Esophagus muscularis mucosa (tissue), 4 donors: Measurements from ENCODE around the gene LMAN2.

Experiments used
- CTCF ChIP-seq, 3 experiments: fragments of 200-600 bp in 2 of 3; fragments of 450-650 bp in 1 of 3; sonication (generic) in 2 of 3; IDR thresholded peaks; one replicate each; pipeline ENCODE4 v1.5.1; 2017 to 2019; ENCODE audit warnings: antibody characterized with exemption in 3 of 3, mild to moderate bottlenecking in 2 of 3, moderate library complexity in 1 of 3
- EP300 ChIP-seq: sonication (generic); formaldehyde crosslinking; IDR thresholded peaks from one replicate; pipeline ENCODE4 v1.6.1; 2017; ENCODE audit warnings: antibody characterized with exemption
- POLR2A ChIP-seq: fragments of 450-650 bp; IDR thresholded peaks from one replicate; pipeline ENCODE4 v1.6.1; 2017; ENCODE audit warnings: antibody characterized with exemption, moderate library complexity, mild to moderate bottlenecking, low read depth
- POLR2AphosphoS5 ChIP-seq, 2 donors: sonication (generic); formaldehyde crosslinking; IDR thresholded peaks; one replicate each; pipeline ENCODE4 v1.6.1; 2017; ENCODE audit warnings: antibody characterized with exemption in 2 of 2

GRCh38 chr5:177372910-177373309 lies 21.4 kb upstream of the LMAN2 start:
- TF ChIP-seq POLR2A (no peak), CTCF (IDR thresholded peaks at IDR 0.05) (no peak), POLR2AphosphoS5 (IDR thresholded peaks at IDR 0.05) (no peak), EP300 (no peak)
